Chondrocyte (in vitro differentiated cells): ENCODE measurements around the gene REPS2. TPM values are rescaled to one million over a fixed set of nuclear protein-coding genes. Genes with fewer than 3 reads are reported as not detected.

ENCODE experiments used
- DNase-seq: peaks from one replicate; pipeline ENCODE4 v3.0.0; 2021; ENCODE audit warnings: mixed read lengths, low spot score
- H3K27ac Mint-ChIP-seq: one replicate; pipeline ENCODE4 v1.8.0; 2021; ENCODE audit warnings: mild to moderate bottlenecking, moderate library complexity, mixed read lengths; ENCODE audit not compliant: unreplicated experiment
- H3K27me3 Mint-ChIP-seq: 2 replicates; pipeline ENCODE4 v1.8.0; 2021; ENCODE audit warnings: low read depth, mixed read lengths
- H3K36me3 Mint-ChIP-seq: 2 replicates; pipeline ENCODE4 v1.8.0; 2021; ENCODE audit warnings: low read depth, mixed read lengths
- H3K4me1 Mint-ChIP-seq: 2 replicates; pipeline ENCODE4 v1.8.0; 2021; ENCODE audit warnings: low read depth, mild to moderate bottlenecking, mixed read lengths
- H3K4me3 Mint-ChIP-seq: one replicate; pipeline ENCODE4 v1.8.0; 2021; ENCODE audit warnings: mild to moderate bottlenecking, moderate library complexity, mixed read lengths; ENCODE audit not compliant: unreplicated experiment
- H3K9me3 Mint-ChIP-seq: 2 replicates; pipeline ENCODE4 v1.8.0; 2021; ENCODE audit warnings: low read depth, mixed read lengths
- CTCF ChIP-seq: fragments of 200-600 bp; sonication (generic); IDR thresholded peaks from 2 replicates; pipeline ENCODE4 v1.5.0; 2021; ENCODE audit warnings: antibody characterized with exemption, mild to moderate bottlenecking, moderate library complexity
- total RNA-seq: library from RNA; stranded (reverse); gene quantifications from 3 replicates; pipeline ENCODE4 v1.2.1, GENCODE V29; 2021

Gene REPS2
- total RNA-seq, 1 donor from 2014 or later: 2.4 TPM

- peaks cover 14% of the 10 kb centered on the region for H3K27me3 Mint-ChIP-seq
- H3K36me3 Mint-ChIP-seq: no peaks in the 10 kb centered on the region
- H3K27ac Mint-ChIP-seq: no peak overlapping the region
- no peaks in the 10 kb centered on the region for H3K4me1 Mint-ChIP-seq
- no peak for DNase-seq
- H3K9me3 Mint-ChIP-seq: no peaks in the 10 kb centered on the region
- TF ChIP-seq CTCF: no peak
- H3K4me3 Mint-ChIP-seq: no peak overlapping the region
Observed at GRCh38 chrX:16997313-16997712, 50.9 kb downstream of the REPS2 start.

GRCh38 chrX:16999275-16999674, 52.8 kb downstream of the REPS2 start:
- DNase-seq: no peak
- H3K4me3 Mint-ChIP-seq: no peak overlapping the region
- H3K27me3 Mint-ChIP-seq: peaks cover 23% of the 10 kb centered on the region
- TF ChIP-seq CTCF: no peak
- no peaks in the 10 kb centered on the region for H3K36me3 Mint-ChIP-seq
- peaks cover 4% of the 10 kb centered on the region for H3K4me1 Mint-ChIP-seq
- H3K9me3 Mint-ChIP-seq: no peaks in the 10 kb centered on the region
- H3K27ac Mint-ChIP-seq: no peak overlapping the region

- Mint-ChIP-seq H3K9me3 (no peaks in the 10 kb centered on the region), H3K36me3 (no peaks in the 10 kb centered on the region), H3K27me3 (peaks cover 23% of the 10 kb centered on the region), H3K4me1 (peaks cover 4% of the 10 kb centered on the region), H3K27ac (no peak overlapping the region), H3K4me3 (no peak overlapping the region)
- no peak for DNase-seq
- TF ChIP-seq CTCF: no peak
Observed at GRCh38 chrX:17000751-17001150, 54.3 kb downstream of the REPS2 start.

- peaks cover 18% of the 10 kb centered on the region for H3K27me3 Mint-ChIP-seq
- H3K27ac Mint-ChIP-seq: no peak overlapping the region
- H3K4me1 Mint-ChIP-seq: peaks cover 4% of the 10 kb centered on the region
- H3K4me3 Mint-ChIP-seq: no peak overlapping the region
- no peak for DNase-seq
- H3K36me3 Mint-ChIP-seq: no peaks in the 10 kb centered on the region
- no peaks in the 10 kb centered on the region for H3K9me3 Mint-ChIP-seq
- no peak for TF ChIP-seq CTCF
Observed at GRCh38 chrX:17005712-17006368, 59.4 kb downstream of the REPS2 start.

GRCh38 chrX:17007134-17007768, 60.8 kb downstream of the REPS2 start:
- peaks cover 14% of the 10 kb centered on the region for H3K27me3 Mint-ChIP-seq
- H3K27ac Mint-ChIP-seq: no peak overlapping the region
- no peaks in the 10 kb centered on the region for H3K9me3 Mint-ChIP-seq
- no peak overlapping the region for H3K4me3 Mint-ChIP-seq
- H3K4me1 Mint-ChIP-seq: peaks cover 4% of the 10 kb centered on the region
- no peaks in the 10 kb centered on the region for H3K36me3 Mint-ChIP-seq
- TF ChIP-seq CTCF: peak; percentile 55
- DNase-seq: no peak
